ENCODE results near the gene NT5C3B.
"Not testable (repeated sequence)": the region's sequence is repeated elsewhere in the genome, so short reads cannot be mapped to it uniquely, and the experiment has no call there.

Gene NT5C3B

GRCh38 chr17:41785859-41786226, 50.2 kb downstream of the NT5C3B start:
- in situ Hi-C loops (cut with MboI; ENCODE audit: low sequenced_read_pairs), result no loop called here

GRCh38 chr17:41785091-41785858, 50.8 kb downstream of the NT5C3B start:
- in situ Hi-C loops (cut with MboI; ENCODE audit: low sequenced_read_pairs), result no loop called here

GRCh38 chr17:41784207-41784744, 51.8 kb downstream of the NT5C3B start:
- in situ Hi-C loops (cut with MboI; ENCODE audit: low sequenced_read_pairs), result no loop called here

DNA sequence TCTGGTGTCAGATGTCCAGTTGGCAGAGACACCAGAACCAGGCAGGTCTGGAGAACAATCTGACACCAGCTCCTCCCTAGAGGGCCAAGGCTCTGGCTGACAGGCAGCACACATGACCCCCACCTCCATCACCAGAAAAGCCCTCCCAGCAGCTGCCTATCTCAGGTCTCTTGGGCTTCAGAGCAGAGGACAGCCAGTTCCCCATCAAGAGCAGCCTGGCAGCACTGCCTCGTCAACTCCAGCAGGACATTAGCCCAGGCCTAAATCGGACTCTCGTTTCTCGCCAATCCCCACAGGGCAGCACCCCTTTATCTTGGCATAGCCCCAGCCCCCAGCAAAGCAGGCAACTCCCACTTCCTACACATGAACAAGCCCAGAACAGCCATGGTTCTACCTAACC, 53.9 kb downstream of the NT5C3B start:
- in situ Hi-C loops (cut with MboI; ENCODE audit: low sequenced_read_pairs), result no loop called here

GRCh38 chr17:41781404-41782110, 54.5 kb downstream of the NT5C3B start:
- in situ Hi-C loops (cut with MboI; ENCODE audit: low sequenced_read_pairs), result no loop called here

GRCh38 chr17:41779954-41780353, 56.1 kb downstream of the NT5C3B start:
- in situ Hi-C loops (cut with MboI; ENCODE audit: low sequenced_read_pairs), result no loop called here

GRCh38 chr17:41777574-41778188, 58.4 kb downstream of the NT5C3B start:
- in situ Hi-C loops (cut with MboI; ENCODE audit: low sequenced_read_pairs), result no loop called here

GRCh38 chr17:41777157-41777573, 58.9 kb downstream of the NT5C3B start:
- in situ Hi-C loops (cut with MboI; ENCODE audit: low sequenced_read_pairs), result no loop called here

- in situ Hi-C loops (cut with MboI; ENCODE audit: low sequenced_read_pairs), result not testable (repeated sequence)
These were observed 59.7 kb downstream of the NT5C3B start for GRCh38 chr17:41776262-41776900.

DNA sequence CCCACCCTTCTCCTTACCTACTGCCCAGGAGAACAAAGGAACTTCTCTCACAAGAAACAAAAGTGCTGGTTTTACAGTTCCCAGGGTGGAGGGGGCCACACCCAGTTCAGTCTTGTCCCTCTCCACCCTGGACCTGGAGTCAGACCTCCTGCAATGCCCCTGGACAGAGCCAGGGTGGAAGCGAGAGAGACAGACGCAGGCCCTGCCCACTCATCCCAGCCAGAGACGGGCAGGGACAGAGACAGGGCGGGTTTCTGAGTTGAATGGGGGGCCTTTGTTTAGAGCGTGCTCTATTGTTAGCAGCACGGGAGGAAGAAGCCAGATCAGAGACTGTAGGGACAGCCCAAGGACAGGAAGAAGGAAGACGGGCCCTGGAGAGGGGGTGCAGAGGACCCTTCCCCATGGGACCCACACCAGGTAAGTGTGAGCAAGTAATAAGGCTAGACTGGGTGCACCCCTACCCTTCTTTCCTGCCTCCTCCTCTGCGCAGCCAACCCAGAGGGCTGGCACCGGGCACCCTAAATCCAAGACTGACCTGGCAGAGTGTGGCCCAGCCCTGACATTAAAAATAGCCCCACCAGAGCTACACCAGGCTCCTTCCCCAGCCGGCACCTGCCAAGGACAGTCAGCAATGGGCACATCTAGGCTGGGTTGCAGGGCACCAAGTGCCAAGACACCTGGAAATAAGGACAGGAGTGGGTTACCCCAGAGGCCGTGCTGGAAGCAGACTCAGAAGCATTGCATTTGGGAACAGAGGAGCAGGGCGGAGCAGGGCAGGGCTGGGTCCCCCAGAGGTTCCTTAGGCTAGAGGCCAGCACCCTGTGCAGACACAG, 60.4 kb downstream of the NT5C3B start:
- in situ Hi-C loops (cut with MboI; ENCODE audit: low sequenced_read_pairs), result no loop called here
